Stimulated activated CD8-positive, alpha-beta memory T cell treated with anti-CD3 and anti-CD28 coated beads, Interleukin-4, amount 100 ng/mL, for 1 hour (primary cell): ENCODE data around the gene RAPSN.

Source experiments
- DNase-seq, 2 donors: peaks; one replicate each; pipeline ENCODE4 v3.0.0-alpha.2; 2020; ENCODE audit warnings: low read depth in 2 of 2, low spot score in 1 of 2

Gene RAPSN

GRCh38 chr11:47448566-47449427, at the start of gene RAPSN:
RAPSN (minus strand) TSS chr11:47449136; CDS start chr11:47448964, 172 bp downstream.
- DNase-seq, result no peak

GRCh38 chr11:47498149-47498548, 49.2 kb upstream of the RAPSN start:
- no peak for DNase-seq

GRCh38 chr11:47496808-47497207, 47.9 kb upstream of the RAPSN start:
- no peak for DNase-seq

GRCh38 chr11:47495856-47496217, 46.9 kb upstream of the RAPSN start:
- DNase-seq, result no peak

GRCh38 chr11:47495011-47495855, 46.3 kb upstream of the RAPSN start:
- DNase-seq, result no peak

GRCh38 chr11:47489395-47489755, 40.4 kb upstream of the RAPSN start:
- DNase-seq, result no peak

- no peak for DNase-seq
These were observed 39.9 kb upstream of the RAPSN start for GRCh38 chr11:47488674-47489394.

- DNase-seq, result no peak
These were observed 39.2 kb upstream of the RAPSN start for GRCh38 chr11:47488111-47488510.

GRCh38 chr11:47487421-47487820, 38.5 kb upstream of the RAPSN start:
- DNase-seq, result no peak

- DNase-seq, result no peak
These were observed 36.2 kb upstream of the RAPSN start for GRCh38 chr11:47485107-47485506.

GRCh38 chr11:47483457-47483856, 34.5 kb upstream of the RAPSN start:
- DNase-seq, result no peak

- DNase-seq, result no peak
These were observed 31.8 kb upstream of the RAPSN start for GRCh38 chr11:47480762-47481161.

GRCh38 chr11:47478651-47479329, 29.9 kb upstream of the RAPSN start:
- DNase-seq, result no peak

GRCh38 chr11:47477753-47478152, 28.8 kb upstream of the RAPSN start:
- DNase-seq, result no peak

- no peak for DNase-seq
These were observed 28.4 kb upstream of the RAPSN start for GRCh38 chr11:47477323-47477722.

- DNase-seq, result no peak
These were observed 21.7 kb upstream of the RAPSN start for GRCh38 chr11:47470671-47471070.

- no peak for DNase-seq
These were observed 20.6 kb upstream of the RAPSN start for GRCh38 chr11:47469361-47470179.

- DNase-seq, result no peak
These were observed 19.8 kb upstream of the RAPSN start for GRCh38 chr11:47468598-47469214.

- DNase-seq, result no peak
These were observed 18.4 kb upstream of the RAPSN start for GRCh38 chr11:47467357-47467756.
